GM12878 (cell line): ENCODE measurements around the gene TMEM52. TPM values are rescaled to one million over a fixed set of nuclear protein-coding genes. Genes with fewer than 3 reads are reported as not detected.

ENCODE experiments used
- ATAC-seq: fragments of 200-7000 bp; cut with Tn5 transposase; 3 replicates; pipeline ENCODE4 v1.9.1; 2020; ENCODE audit warnings: mild to moderate bottlenecking, moderate library complexity
- BruUV-seq: library from RNA; stranded (reverse); fragments of 400-500 nt; replicated peaks from 2 replicates; lab custom pipeline; 2021; lab: Mats Ljungman, UMichigan
- CTCF ChIA-PET: fragments of 300-600 bp; sonication (Branson Sonifier 250); formaldehyde crosslinking; extraction: SDS; loops from one replicate; lab custom pipeline; 2021; ENCODE audit warnings: inconsistent platforms; lab: Yijun Ruan, JAX
- POLR2A ChIA-PET: fragments of 350-600 bp; formaldehyde crosslinking; extraction: SDS; loops from one replicate; lab custom pipeline; 2021; ENCODE audit warnings: inconsistent platforms; lab: Charles Lee
- RAD21 ChIA-PET: fragments of 300-600 bp; sonication (Branson Sonifier 250); formaldehyde crosslinking; loops from one replicate; lab custom pipeline; 2023; ENCODE audit warnings: antibody characterized with exemption; ENCODE audit not compliant: unreplicated experiment; lab: Charles Lee
- SMC1A ChIA-PET: fragments of 300-600 bp; sonication (Branson Sonifier 250); formaldehyde crosslinking; loops from one replicate; lab custom pipeline; 2023; ENCODE audit not compliant: unreplicated experiment, uncharacterized antibody; lab: Charles Lee
- DNase-seq: peaks from one replicate; pipeline ENCODE4 v3.0.0-alpha.2; 2011; ENCODE audit warnings: low read depth, low spot score
- FAIRE-seq: peaks from 3 replicates; lab custom pipeline; 2011; peaks lifted over from hg19 to GRCh38; lab: Jason Lieb, UNC
- H2AFZ ChIP-seq: 2 replicates; pipeline ENCODE4 v1.6.0; 2011; ENCODE audit warnings: low read depth, low read length, control low read depth; ENCODE audit not compliant: control insufficient read depth
- H3K27ac ChIP-seq: 2 replicates; pipeline ENCODE4 v1.5.1; 2011; ENCODE audit warnings: control low read depth; ENCODE audit not compliant: control insufficient read depth, insufficient read depth
- H3K27me3 ChIP-seq, 2 experiments: replicated peaks in 1 of 2; 2 replicates each; pipeline versions ENCODE4 v1.6.0 to v1.6.1; 2011; ENCODE audit warnings: low read length in 1 of 2; ENCODE audit not compliant: control insufficient read depth in 2 of 2, insufficient read depth in 2 of 2
- H3K36me3 ChIP-seq, 2 experiments: 2 replicates each; pipeline ENCODE4 v1.5.1; 2011; ENCODE audit warnings: low read length in 1 of 2; ENCODE audit not compliant: control insufficient read depth in 2 of 2, insufficient read depth in 2 of 2
- H3K4me1 ChIP-seq: 2 replicates; pipeline ENCODE4 v1.6.1; 2011; ENCODE audit warnings: mild to moderate bottlenecking, low read length, moderate library complexity, mixed read lengths; ENCODE audit not compliant: control insufficient read depth, insufficient read depth
- H3K4me2 ChIP-seq: 2 replicates; pipeline ENCODE4 v1.6.0; 2011; ENCODE audit warnings: control low read depth; ENCODE audit not compliant: control insufficient read depth, insufficient read depth
- H3K4me3 ChIP-seq: fragments of 200-600 bp; sonication (generic); 2 replicates; pipeline ENCODE4 v1.5.1; 2016
- H3K79me2 ChIP-seq: 2 replicates; pipeline ENCODE4 v1.6.0; 2011; ENCODE audit warnings: low read length; ENCODE audit not compliant: control insufficient read depth, insufficient read depth
- H3K9ac ChIP-seq: 2 replicates; pipeline ENCODE4 v1.8.0; 2011; ENCODE audit warnings: low read length, control low read depth, mixed read lengths; ENCODE audit not compliant: control insufficient read depth, insufficient read depth
- H3K9me3 ChIP-seq: replicated peaks from 3 replicates; pipeline ENCODE4 v1.5.1; 2011; ENCODE audit warnings: mild to moderate bottlenecking, low read length; ENCODE audit not compliant: control insufficient read depth, insufficient read depth
- H4K20me1 ChIP-seq: 2 replicates; pipeline ENCODE4 v1.6.0; 2011; ENCODE audit not compliant: control insufficient read depth, insufficient read depth
- CBX5 ChIP-seq: sonication (generic); IDR thresholded peaks from 2 replicates; pipeline ENCODE4 v1.6.1; 2016; ENCODE audit warnings: low read depth, moderate library complexity, mild to moderate bottlenecking, inconsistent platforms
- EGR1 ChIP-seq, 2 experiments: IDR thresholded peaks; 1 replicate in 1 of 2; 2 replicates in 1 of 2; pipeline ENCODE4 v1.6.1; 2011 to 2012; ENCODE audit warnings: low read depth in 2 of 2, low read length in 2 of 2, borderline replicate concordance in 1 of 2, mild to moderate bottlenecking in 1 of 2, moderate library complexity in 1 of 2
- IKZF2 ChIP-seq, 2 experiments: fragments of 450-650 bp; IDR thresholded peaks; 2 replicates each; pipeline ENCODE4 v1.6.1; 2017; ENCODE audit warnings: mild to moderate bottlenecking in 2 of 2, moderate library complexity in 2 of 2
- LARP7 ChIP-seq: fragments of 450-650 bp; IDR thresholded peaks from 2 replicates; pipeline ENCODE4 v1.6.1; 2017; ENCODE audit warnings: mild to moderate bottlenecking
- PML ChIP-seq: IDR thresholded peaks from 2 replicates; pipeline ENCODE4 v1.6.1; 2012; ENCODE audit warnings: low read length, inconsistent platforms
- RB1 ChIP-seq: fragments of 450-650 bp; formaldehyde crosslinking; IDR thresholded peaks from 2 replicates; pipeline ENCODE4 v1.6.1; 2017; ENCODE audit warnings: mild to moderate bottlenecking, borderline replicate concordance
- SMC3 ChIP-seq: IDR thresholded peaks from 2 replicates; pipeline ENCODE4 v1.6.1; 2011; ENCODE audit warnings: low read length, improper control_type of control experiment, borderline replicate concordance
- ZBED1 ChIP-seq: IDR thresholded peaks from 2 replicates; pipeline ENCODE4 v1.6.1; 2016; ENCODE audit warnings: borderline replicate concordance
- WGBS: methylation state at CpG from one replicate; pipeline ENCODE4 v1.1.6; 2016; ENCODE audit warnings: low lambda C conversion rate; ENCODE audit not compliant: insufficient replicate concordance, insufficient coverage; ENCODE audit errors: missing lambda C conversion rate; 5-methylcytosine and 5-hydroxymethylcytosine counted together
- in situ Hi-C: fragments of 300-500 bp; cut with MboI; formaldehyde crosslinking; loops from 9 replicates; pipeline ENCODE4 v1.14.3; 2018; ENCODE audit warnings: mixed read lengths
- intact Hi-C: fragments of 100-400 bp; cut with micrococcal nuclease; formaldehyde crosslinking; loops from one replicate; pipeline ENCODE4 v1.14.2; 2022; ENCODE audit not compliant: unreplicated experiment
- polyA plus RNA-seq, 11 experiments: library from polyadenylated mRNA; depleted of rRNA in 4 of 11; unstranded in 6 of 11; stranded (reverse) in 5 of 11; fragments of >200 nt; fragmentation: Nextera tagmentation in 4 of 11; fragmentation: Illumina TruSeq in 1 of 11; extraction: Ambion mirVana in 4 of 11; extraction: Trizol in 1 of 11; gene quantifications; 1 replicate in 1 of 11; 2 replicates in 10 of 11; pipeline versions ENCODE4 v1.2.1 to v1.2.3, GENCODE V29; 2011 to 2016; ENCODE audit warnings: inconsistent platforms in 2 of 11, missing spikeins in 2 of 11, low read depth in 1 of 11
- total RNA-seq, 4 experiments: library from RNA; depleted of rRNA in 3 of 4; stranded (reverse); fragments of >200 nt in 3 of 4; fragmentation: Illumina TruSeq in 1 of 4; extraction: Trizol in 1 of 4; gene quantifications; 2 replicates each; pipeline versions ENCODE4 v1.2.1 to v1.2.3, GENCODE V29; 2013 to 2021
- TF ChIP-seq, protein P1 (sequence below): IDR thresholded peaks from 2 replicates; pipeline ENCODE4 v1.6.1; 2012; ENCODE audit warnings: improper control_type of control experiment, low read depth, low read length; ENCODE audit not compliant: insufficient replicate concordance
- TF ChIP-seq, protein P2 (sequence below): fragments of 450-650 bp; IDR thresholded peaks from 2 replicates; pipeline ENCODE4 v1.6.1; 2017; ENCODE audit warnings: mild to moderate bottlenecking, moderate library complexity
- TF ChIP-seq, protein P3 (sequence below): fragments of 450-650 bp; conservative IDR thresholded peaks from 2 replicates; pipeline ENCODE4 v1.6.1; 2017; ENCODE audit warnings: mild to moderate bottlenecking, moderate library complexity
- TF ChIP-seq, protein P4 (sequence below): fragments of 450-650 bp; IDR thresholded peaks from 2 replicates; pipeline ENCODE4 v1.6.1; 2016; ENCODE audit warnings: mild to moderate bottlenecking

TMEM52 gene
- total and polyA plus RNA-seq, 10 of the 15 experiments (the other 5 are each of a cell fraction or from before 2014, with no cell fraction given), result 0.17 to 0.33 (median 0.24) TPM; not detected in 7

DNA sequence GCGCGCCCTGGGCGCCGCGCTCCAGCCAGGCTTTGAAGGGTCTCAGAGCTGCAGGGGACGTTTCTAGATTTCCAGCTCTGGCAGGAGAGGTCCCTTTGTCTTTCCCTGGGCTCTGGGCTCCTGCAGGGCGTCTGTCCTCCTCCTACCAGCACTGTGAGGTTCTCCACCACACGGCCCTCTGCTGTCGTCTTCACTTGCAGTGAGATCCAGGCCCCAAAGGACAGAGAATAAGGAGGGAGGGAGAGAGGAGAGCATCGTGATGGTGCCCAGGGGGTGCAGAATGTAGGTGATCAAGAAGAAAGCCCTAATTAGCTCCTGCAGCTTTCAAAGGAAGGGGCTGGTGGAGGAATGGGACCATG, 24.0 kb downstream of the TMEM52 start:
- no peak overlapping the region for H3K9ac ChIP-seq
- DNase-seq (no peak), ATAC-seq (no peak), FAIRE-seq (no peak)
- H4K20me1 ChIP-seq, result no peaks in the 10 kb centered on the region
- H3K4me2 ChIP-seq, result no peak overlapping the region
- WGBS, result 52% methylated on average over 10 of the region's 10 CpGs
- intact Hi-C loops (no loop called here), in situ Hi-C loops (no loop called here)
- H3K4me1 ChIP-seq, result peaks cover 16% of the 10 kb centered on the region
- peaks cover 9% of the 10 kb centered on the region for H3K79me2 ChIP-seq
- no peak overlapping the region for H2AFZ ChIP-seq
- no peaks in the 10 kb centered on the region for H3K36me3 ChIP-seq
- no peak overlapping the region for H3K27ac ChIP-seq
- ChIA-PET POLR2A (interaction anchor here (0.5 to 0.8 kb wide), 2 partner anchors 14 to 747 kb away, joined by 3 to 4 read pairs; no protein-coding TSS in a partner anchor), CTCF (interaction anchor here (0.7 to 3.8 kb wide), 3 partner anchors 9 to 12 kb away, joined by 3 to 23 read pairs (median 4); no protein-coding TSS in a partner anchor), SMC1A (interaction anchor here (1.1 kb wide), 1 partner anchor 71 kb away, joined by 3 read pairs; no protein-coding TSS in a partner anchor), RAD21 (interaction anchor here (5.6 kb wide), 1 partner anchor 12 kb away, joined by 28 read pairs; no protein-coding TSS in a partner anchor)
- no TSS peak for BruUV-seq
- no peaks in the 10 kb centered on the region for H3K27me3 ChIP-seq
- H3K9me3 ChIP-seq, result no peaks in the 10 kb centered on the region
- H3K4me3 ChIP-seq, result no peak overlapping the region
- TF ChIP-seq, protein P1, sequence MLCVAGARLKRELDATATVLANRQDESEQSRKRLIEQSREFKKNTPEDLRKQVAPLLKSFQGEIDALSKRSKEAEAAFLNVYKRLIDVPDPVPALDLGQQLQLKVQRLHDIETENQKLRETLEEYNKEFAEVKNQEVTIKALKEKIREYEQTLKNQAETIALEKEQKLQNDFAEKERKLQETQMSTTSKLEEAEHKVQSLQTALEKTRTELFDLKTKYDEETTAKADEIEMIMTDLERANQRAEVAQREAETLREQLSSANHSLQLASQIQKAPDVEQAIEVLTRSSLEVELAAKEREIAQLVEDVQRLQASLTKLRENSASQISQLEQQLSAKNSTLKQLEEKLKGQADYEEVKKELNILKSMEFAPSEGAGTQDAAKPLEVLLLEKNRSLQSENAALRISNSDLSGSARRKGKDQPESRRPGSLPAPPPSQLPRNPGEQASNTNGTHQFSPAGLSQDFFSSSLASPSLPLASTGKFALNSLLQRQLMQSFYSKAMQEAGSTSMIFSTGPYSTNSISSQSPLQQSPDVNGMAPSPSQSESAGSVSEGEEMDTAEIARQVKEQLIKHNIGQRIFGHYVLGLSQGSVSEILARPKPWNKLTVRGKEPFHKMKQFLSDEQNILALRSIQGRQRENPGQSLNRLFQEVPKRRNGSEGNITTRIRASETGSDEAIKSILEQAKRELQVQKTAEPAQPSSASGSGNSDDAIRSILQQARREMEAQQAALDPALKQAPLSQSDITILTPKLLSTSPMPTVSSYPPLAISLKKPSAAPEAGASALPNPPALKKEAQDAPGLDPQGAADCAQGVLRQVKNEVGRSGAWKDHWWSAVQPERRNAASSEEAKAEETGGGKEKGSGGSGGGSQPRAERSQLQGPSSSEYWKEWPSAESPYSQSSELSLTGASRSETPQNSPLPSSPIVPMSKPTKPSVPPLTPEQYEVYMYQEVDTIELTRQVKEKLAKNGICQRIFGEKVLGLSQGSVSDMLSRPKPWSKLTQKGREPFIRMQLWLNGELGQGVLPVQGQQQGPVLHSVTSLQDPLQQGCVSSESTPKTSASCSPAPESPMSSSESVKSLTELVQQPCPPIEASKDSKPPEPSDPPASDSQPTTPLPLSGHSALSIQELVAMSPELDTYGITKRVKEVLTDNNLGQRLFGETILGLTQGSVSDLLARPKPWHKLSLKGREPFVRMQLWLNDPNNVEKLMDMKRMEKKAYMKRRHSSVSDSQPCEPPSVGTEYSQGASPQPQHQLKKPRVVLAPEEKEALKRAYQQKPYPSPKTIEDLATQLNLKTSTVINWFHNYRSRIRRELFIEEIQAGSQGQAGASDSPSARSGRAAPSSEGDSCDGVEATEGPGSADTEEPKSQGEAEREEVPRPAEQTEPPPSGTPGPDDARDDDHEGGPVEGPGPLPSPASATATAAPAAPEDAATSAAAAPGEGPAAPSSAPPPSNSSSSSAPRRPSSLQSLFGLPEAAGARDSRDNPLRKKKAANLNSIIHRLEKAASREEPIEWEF, result no peak
- TF ChIP-seq EGR1 (IDR thresholded peaks at IDR 0.05; ENCODE audit: borderline replicate concordance in 1 of 2, low read depth in 2 of 2, low read length in 2 of 2) (no peak), ZBED1 (no peak), SMC3 (no peak), CBX5 (no peak), LARP7 (no peak), PML (no peak), IKZF2 (IDR thresholded peaks at IDR 0.05) (no peak), RB1 (no peak)
- TF ChIP-seq, protein P2, sequence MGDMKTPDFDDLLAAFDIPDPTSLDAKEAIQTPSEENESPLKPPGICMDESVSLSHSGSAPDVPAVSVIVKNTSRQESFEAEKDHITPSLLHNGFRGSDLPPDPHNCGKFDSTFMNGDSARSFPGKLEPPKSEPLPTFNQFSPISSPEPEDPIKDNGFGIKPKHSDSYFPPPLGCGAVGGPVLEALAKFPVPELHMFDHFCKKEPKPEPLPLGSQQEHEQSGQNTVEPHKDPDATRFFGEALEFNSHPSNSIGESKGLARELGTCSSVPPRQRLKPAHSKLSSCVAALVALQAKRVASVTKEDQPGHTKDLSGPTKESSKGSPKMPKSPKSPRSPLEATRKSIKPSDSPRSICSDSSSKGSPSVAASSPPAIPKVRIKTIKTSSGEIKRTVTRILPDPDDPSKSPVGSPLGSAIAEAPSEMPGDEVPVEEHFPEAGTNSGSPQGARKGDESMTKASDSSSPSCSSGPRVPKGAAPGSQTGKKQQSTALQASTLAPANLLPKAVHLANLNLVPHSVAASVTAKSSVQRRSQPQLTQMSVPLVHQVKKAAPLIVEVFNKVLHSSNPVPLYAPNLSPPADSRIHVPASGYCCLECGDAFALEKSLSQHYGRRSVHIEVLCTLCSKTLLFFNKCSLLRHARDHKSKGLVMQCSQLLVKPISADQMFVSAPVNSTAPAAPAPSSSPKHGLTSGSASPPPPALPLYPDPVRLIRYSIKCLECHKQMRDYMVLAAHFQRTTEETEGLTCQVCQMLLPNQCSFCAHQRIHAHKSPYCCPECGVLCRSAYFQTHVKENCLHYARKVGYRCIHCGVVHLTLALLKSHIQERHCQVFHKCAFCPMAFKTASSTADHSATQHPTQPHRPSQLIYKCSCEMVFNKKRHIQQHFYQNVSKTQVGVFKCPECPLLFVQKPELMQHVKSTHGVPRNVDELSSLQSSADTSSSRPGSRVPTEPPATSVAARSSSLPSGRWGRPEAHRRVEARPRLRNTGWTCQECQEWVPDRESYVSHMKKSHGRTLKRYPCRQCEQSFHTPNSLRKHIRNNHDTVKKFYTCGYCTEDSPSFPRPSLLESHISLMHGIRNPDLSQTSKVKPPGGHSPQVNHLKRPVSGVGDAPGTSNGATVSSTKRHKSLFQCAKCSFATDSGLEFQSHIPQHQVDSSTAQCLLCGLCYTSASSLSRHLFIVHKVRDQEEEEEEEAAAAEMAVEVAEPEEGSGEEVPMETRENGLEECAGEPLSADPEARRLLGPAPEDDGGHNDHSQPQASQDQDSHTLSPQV, result no peak
- TF ChIP-seq, protein P3, sequence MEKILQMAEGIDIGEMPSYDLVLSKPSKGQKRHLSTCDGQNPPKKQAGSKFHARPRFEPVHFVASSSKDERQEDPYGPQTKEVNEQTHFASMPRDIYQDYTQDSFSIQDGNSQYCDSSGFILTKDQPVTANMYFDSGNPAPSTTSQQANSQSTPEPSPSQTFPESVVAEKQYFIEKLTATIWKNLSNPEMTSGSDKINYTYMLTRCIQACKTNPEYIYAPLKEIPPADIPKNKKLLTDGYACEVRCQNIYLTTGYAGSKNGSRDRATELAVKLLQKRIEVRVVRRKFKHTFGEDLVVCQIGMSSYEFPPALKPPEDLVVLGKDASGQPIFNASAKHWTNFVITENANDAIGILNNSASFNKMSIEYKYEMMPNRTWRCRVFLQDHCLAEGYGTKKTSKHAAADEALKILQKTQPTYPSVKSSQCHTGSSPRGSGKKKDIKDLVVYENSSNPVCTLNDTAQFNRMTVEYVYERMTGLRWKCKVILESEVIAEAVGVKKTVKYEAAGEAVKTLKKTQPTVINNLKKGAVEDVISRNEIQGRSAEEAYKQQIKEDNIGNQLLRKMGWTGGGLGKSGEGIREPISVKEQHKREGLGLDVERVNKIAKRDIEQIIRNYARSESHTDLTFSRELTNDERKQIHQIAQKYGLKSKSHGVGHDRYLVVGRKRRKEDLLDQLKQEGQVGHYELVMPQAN, result no peak
- TF ChIP-seq, protein P4, sequence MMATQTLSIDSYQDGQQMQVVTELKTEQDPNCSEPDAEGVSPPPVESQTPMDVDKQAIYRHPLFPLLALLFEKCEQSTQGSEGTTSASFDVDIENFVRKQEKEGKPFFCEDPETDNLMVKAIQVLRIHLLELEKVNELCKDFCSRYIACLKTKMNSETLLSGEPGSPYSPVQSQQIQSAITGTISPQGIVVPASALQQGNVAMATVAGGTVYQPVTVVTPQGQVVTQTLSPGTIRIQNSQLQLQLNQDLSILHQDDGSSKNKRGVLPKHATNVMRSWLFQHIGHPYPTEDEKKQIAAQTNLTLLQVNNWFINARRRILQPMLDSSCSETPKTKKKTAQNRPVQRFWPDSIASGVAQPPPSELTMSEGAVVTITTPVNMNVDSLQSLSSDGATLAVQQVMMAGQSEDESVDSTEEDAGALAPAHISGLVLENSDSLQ, result no peak
